Stimulated activated CD8-positive, alpha-beta memory T cell treated with anti-CD3 and anti-CD28 coated beads, Interleukin-2, amount 100 ng/mL, for 1 hour (primary cell): ENCODE data around the gene RPS21.

ENCODE experiments used
- DNase-seq, 2 donors: peaks; one replicate each; pipeline ENCODE4 v3.0.0-alpha.2; 2020; ENCODE audit warnings: low read depth in 2 of 2

RPS21 gene

GRCh38 chr20:62410746-62411478 lies 24.0 kb downstream of the RPS21 start:
- DNase-seq, result no peak

GRCh38 chr20:62411479-62412193 lies 24.7 kb downstream of the RPS21 start:
- DNase-seq, result no peak

DNA sequence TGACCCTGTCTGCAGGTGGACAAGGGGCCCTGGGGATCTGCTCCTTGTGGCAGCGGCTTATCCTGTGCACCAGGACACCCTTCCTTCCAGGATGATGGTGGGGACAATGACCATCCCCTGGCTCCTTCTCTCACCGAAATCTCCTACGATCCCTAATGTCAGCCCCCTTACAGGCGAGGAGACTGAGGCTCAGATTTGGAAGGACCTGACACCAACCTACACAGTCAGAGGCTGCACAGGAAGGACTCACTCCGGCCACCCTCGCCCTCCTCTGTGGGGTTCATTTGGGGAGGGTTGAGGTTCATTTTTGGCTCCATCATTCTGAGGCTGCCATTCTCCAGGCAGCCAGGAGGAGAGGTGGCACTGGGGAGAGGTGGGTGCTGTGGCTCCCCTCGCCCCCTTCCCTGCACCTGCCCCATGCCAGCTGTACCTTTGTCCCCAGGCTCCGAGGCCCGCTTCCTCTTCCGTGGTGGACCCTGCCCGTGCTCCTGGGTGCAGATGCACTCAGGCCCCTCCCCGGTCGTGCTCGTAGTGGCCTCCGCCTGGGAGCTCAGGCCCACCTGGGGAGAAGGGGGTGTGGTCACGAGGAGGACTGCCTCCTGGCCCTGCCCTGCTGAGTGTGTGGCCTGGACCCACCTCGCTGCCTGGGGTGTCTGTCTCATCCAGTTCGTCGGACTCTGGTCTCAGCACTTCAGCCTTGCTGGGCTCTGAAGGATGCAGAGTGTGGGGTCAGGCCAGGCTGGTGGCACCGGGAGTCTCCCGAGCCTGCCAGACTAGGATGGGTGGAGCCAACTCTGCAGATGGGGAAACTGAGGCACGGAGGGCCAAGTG lies 25.5 kb downstream of the RPS21 start:
- no peak for DNase-seq

DNA sequence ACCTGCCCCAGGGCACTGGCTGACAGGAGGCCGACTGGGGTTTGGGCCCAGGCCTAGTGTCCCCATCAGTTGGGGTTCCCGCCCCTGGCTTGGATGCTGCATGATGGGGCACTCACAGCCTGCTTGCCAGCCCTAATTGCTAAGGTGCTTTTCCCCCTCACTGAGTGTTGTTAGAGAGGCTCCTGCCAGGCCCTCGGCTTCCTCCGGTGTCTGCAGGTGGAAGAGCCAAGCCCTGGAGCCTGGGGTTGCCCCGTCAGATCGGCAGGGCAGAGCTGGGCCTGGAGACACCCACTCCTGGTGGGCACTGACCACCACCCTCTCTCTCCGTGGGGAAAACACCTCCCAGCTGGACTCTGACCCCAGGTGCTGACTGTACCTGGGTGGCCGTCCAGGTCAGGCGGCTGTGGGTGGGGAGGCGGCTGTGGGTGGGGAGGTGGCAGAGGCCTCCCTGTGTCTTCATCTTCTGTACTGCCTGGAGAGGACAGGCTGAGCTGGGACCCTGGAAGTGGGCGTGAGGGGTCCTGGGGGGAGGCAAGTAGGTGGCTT lies 26.2 kb downstream of the RPS21 start:
- DNase-seq, result no peak

- no peak for DNase-seq
Observed at GRCh38 chr20:62413896-62414481, 27.1 kb downstream of the RPS21 start.

- DNase-seq, result no peak
Observed at GRCh38 chr20:62415354-62416111, 28.6 kb downstream of the RPS21 start.

GRCh38 chr20:62416651-62417637 lies 30.0 kb downstream of the RPS21 start:
- no peak for DNase-seq

DNA sequence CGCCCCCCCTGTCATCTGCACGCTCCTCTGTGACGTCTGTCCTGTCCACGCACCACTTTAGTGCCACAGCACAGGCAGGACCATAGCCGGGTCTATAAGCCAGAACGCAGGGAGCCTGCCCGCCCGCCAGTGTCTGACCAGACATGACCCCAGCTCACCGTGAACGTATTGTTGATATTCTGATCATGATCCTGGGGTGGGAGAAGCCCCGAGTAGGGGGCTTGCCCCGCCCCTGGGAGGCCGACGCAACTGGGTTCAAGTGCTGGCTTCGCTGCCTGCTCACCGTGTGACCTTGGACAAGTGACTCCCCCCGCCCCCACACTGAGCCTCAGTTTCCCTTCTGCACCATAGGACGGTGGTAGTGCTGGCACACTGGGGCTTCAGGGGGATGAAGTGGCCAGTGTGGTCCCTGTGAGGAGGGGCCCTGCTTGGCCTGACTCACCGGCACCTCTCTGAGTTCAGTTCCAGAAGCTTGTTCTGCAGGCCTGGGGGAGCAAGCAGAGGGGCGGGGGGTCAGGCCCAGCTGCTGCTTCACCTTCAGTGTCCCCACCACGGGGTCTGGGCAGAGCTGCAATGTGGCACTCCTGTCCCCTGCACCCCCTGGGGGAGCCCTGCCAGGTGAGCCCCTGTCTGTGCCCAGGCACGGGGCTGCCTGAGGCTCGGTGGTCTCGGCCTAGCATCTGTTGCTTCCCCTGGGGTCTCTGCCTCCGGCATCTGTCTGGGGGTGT lies 31.2 kb downstream of the RPS21 start:
- DNase-seq, result no peak

- no peak for DNase-seq
Observed at GRCh38 chr20:62418709-62419487, 32.0 kb downstream of the RPS21 start.

DNA sequence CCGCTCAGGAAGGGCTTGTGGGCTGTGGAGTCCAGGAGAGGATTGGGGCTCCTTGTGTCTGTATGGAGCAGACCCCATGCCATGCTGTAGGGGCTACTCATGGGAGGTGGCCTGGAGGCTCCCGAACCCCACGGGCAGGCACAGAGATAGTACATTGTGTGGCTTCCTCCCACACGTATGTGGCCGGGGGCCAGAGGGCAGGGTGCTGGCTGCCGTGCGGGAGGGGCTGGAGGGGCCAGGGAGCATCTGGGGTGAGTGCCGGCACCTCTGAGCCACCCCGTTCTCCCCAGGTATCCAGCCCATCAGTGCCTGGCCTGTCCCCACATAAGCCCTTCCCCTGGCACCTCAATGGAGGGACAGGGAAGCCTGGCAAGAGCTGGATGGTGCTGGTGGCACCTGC lies 32.9 kb downstream of the RPS21 start:
- no peak for DNase-seq

- no peak for DNase-seq
Observed at GRCh38 chr20:62420846-62421715, 34.2 kb downstream of the RPS21 start.

DNA sequence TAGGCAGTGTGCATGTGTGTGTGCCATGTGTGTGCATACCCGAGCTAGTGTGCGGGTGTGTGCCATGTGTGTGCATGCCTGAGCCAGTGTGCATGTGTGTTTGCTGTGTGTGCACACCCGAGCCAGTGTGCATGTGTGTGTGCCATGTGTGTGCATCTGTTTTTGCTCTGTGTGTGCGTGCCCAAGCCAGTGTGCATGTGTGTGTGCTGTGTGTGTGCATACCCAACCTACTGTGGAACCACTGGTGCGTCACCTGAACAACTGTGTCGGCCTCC lies 34.8 kb downstream of the RPS21 start:
- DNase-seq, result no peak

DNA sequence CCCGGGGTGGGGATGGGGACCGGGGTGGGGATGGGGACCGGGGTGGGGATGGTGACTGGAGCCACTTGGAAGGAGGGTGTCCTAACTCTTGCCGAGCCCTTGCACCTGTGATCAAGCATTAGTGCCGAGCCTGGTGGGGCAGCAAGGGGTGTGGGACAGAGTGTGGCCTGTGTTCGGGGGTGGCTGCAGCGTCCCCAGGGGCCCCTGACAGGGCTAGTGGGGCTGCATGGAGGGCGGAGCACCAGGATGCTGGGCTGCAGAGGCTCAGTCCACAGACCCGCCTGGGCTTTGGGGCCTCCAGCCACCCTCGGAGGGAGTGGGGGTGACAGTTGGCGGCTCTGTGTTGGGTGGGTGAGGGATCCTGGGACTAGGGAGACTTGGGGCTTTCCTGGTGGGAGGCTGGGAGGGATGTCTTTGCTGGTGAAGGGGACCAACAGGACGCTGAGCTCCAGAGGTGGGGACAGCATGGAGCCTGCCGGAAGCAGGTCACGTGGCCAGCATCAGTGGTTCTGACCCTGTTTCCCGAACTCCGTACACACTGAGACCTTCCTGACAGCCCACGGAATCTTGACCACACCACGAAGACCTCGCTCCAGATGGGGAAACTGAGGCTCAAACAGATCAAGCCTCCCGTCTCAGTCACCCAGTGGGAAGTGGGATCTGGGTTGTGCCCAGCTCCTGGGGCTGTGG lies 35.9 kb downstream of the RPS21 start:
- no peak for DNase-seq

DNA sequence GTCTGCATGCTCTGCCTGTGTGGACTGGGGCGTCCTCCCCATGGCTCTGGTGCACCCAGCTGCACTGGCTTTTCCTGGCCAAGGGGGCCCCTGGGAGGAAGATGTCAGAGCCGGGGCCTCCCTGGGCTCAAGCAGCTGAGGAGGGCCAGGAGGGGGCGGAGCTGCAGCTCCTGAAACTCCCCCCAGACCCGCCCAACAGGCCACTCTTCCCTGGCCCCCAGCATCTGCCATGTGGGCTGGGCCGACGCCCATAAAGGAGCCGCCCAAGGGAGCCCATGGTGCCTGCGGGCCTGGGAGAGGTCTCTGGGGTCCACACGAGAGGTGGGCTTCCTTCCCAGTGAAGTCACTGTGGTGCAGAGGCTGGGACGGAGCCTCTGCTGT lies 36.4 kb downstream of the RPS21 start:
- no peak for DNase-seq

- DNase-seq, result no peak
Observed at GRCh38 chr20:62424249-62425107, 37.6 kb downstream of the RPS21 start.
